BLaER1 treated with 17β-estradiol and CSF1 and Interleukin-3, amounts not matched to agents 10 nM and 100 nM (cell line): ENCODE results near the gene ECM1.

Source experiments
- H3K27ac ChIP-seq, 11 experiments: shearing (Covaris generic); formaldehyde crosslinking; 2 replicates each; pipeline ENCODE4 v1.8.1; 2022
- H3K27me3 ChIP-seq, 11 experiments: shearing (Covaris generic); formaldehyde crosslinking; 2 replicates each; pipeline ENCODE4 v1.8.1; 2022
- H3K36me3 ChIP-seq, 11 experiments: shearing (Covaris generic); formaldehyde crosslinking; 2 replicates each; pipeline ENCODE4 v1.8.1; 2022
- H3K4me1 ChIP-seq, 10 experiments: shearing (Covaris generic); formaldehyde crosslinking; 2 replicates each; pipeline ENCODE4 v1.8.1; 2022
- H3K4me2 ChIP-seq, 11 experiments: shearing (Covaris generic); formaldehyde crosslinking; 2 replicates each; pipeline ENCODE4 v1.8.1; 2022
- H3K4me3 ChIP-seq, 10 experiments: shearing (Covaris generic); formaldehyde crosslinking; 2 replicates each; pipeline ENCODE4 v1.8.1; 2022
- H3K9ac ChIP-seq, 11 experiments: shearing (Covaris generic); formaldehyde crosslinking; 2 replicates each; pipeline ENCODE4 v1.8.1; 2022
- H3K9me3 ChIP-seq, 11 experiments: shearing (Covaris generic); formaldehyde crosslinking; replicated peaks in 1 of 11; 2 replicates each; pipeline ENCODE4 v1.8.1; 2022
- H4K20me1 ChIP-seq, 11 experiments: shearing (Covaris generic); formaldehyde crosslinking; 2 replicates each; pipeline ENCODE4 v1.8.1; 2022
- Cebpa-rat ChIP-seq, 11 experiments: shearing (Covaris generic); IDR thresholded peaks; 2 replicates each; pipeline ENCODE4 v1.8.1; 2022

Gene ECM1

GRCh38 chr1:150477733-150478132 is 30.2 kb upstream of the ECM1 start:
- H3K4me2 ChIP-seq, result no peak overlapping the region
- H3K9ac ChIP-seq, result no peak overlapping the region
- no peak overlapping the region for H3K4me3 ChIP-seq
- no peak for TF ChIP-seq Cebpa-rat (IDR thresholded peaks at IDR 0.05)
- H3K36me3 ChIP-seq, result peaks cover 5 to 26% (median 15%) of the 10 kb centered on the region in 11 experiments
- H4K20me1 ChIP-seq, result peaks cover 0 to 11% (median 0%) of the 10 kb centered on the region in 11 experiments; a peak in 4 of 22 replicates
- no peaks in the 10 kb centered on the region for H3K9me3 ChIP-seq
- H3K27ac ChIP-seq, result no peak overlapping the region
- no peaks in the 10 kb centered on the region for H3K4me1 ChIP-seq
- no peaks in the 10 kb centered on the region for H3K27me3 ChIP-seq

DNA sequence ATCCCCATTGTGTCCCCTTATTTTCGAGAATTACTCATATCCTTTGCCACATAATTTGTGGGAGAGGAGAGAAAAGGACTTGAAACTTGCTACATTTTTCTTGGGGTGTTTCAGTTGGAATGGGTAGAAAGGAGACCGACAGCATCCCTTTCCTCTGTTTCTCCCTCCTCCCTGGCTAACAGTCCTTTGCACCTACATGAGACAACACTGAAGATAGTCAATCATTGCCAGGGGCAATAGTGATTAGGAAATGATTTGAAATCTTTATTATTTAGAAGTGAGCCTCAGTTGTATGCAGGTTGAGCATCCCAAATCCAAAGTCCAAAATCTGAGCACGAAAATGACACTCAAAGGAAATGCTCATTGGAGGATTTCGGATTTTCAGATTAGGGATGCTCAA is 28.5 kb upstream of the ECM1 start:
- Histone ChIP-seq H3K9me3 (no peaks in the 10 kb centered on the region), H3K4me3 (no peak overlapping the region), H3K4me1 (no peaks in the 10 kb centered on the region), H4K20me1 (peaks cover 0 to 9% (median 0%) of the 10 kb centered on the region in 11 experiments; a peak in 2 of 22 replicates), H3K27ac (no peak overlapping the region), H3K36me3 (peaks cover 0 to 11% (median under 1%) of the 10 kb centered on the region in 11 experiments; a peak in 7 of 22 replicates), H3K4me2 (no peak overlapping the region), H3K27me3 (no peaks in the 10 kb centered on the region), H3K9ac (no peak overlapping the region)
- no peak for TF ChIP-seq Cebpa-rat (IDR thresholded peaks at IDR 0.05)

DNA sequence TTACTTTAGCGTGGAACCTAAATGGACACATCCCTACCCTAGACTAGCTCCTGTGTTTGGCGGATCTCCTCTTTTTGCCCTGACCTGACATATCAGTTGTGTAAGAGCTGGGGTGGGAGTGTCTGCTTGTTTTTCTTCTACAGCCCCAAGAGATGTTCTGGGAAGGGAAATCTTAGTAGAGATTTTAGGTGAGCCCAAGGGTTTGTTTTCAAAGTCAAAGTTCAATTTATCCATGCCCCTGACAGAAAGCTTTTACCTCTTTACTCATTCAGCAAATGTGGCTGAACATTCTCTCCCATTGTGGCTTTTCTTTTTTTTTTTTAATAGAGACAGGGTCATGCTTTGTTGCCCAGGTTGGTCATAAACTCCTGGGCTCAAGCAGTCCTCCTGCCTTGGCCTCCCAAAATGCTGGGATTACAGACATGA is 28.0 kb upstream of the ECM1 start:
- peaks cover 0 to 7% (median 0%) of the 10 kb centered on the region in 11 experiments; a peak in 5 of 22 replicates for H3K36me3 ChIP-seq
- H3K4me3 ChIP-seq, result no peak overlapping the region
- H3K27me3 ChIP-seq, result no peaks in the 10 kb centered on the region
- no peaks in the 10 kb centered on the region for H3K9me3 ChIP-seq
- H3K9ac ChIP-seq, result no peak overlapping the region
- no peak for TF ChIP-seq Cebpa-rat (IDR thresholded peaks at IDR 0.05)
- H3K27ac ChIP-seq, result no peak overlapping the region
- peaks cover 0 to 9% (median 0%) of the 10 kb centered on the region in 11 experiments; a peak in 2 of 22 replicates for H4K20me1 ChIP-seq
- H3K4me1 ChIP-seq, result peaks cover 0 to 3% (median 0%) of the 10 kb centered on the region in 10 experiments; a peak in 1 of 20 replicates
- H3K4me2 ChIP-seq, result no peak overlapping the region

- Histone ChIP-seq H3K27me3 (no peaks in the 10 kb centered on the region), H3K9me3 (no peaks in the 10 kb centered on the region), H3K36me3 (peaks cover 0 to 8% (median 6%) of the 10 kb centered on the region in 11 experiments; a peak in 11 of 22 replicates), H3K4me1 (peaks cover 12 to 26% (median 16%) of the 10 kb centered on the region in 10 experiments), H3K9ac (no peak overlapping the region), H3K4me3 (no peak overlapping the region), H3K27ac (no peak overlapping the region), H4K20me1 (no peaks in the 10 kb centered on the region), H3K4me2 (no peak overlapping the region)
- TF ChIP-seq Cebpa-rat (IDR thresholded peaks at IDR 0.05), result no peak
Measured at GRCh38 chr1:150484431-150484830, 23.5 kb upstream of the ECM1 start.

DNA sequence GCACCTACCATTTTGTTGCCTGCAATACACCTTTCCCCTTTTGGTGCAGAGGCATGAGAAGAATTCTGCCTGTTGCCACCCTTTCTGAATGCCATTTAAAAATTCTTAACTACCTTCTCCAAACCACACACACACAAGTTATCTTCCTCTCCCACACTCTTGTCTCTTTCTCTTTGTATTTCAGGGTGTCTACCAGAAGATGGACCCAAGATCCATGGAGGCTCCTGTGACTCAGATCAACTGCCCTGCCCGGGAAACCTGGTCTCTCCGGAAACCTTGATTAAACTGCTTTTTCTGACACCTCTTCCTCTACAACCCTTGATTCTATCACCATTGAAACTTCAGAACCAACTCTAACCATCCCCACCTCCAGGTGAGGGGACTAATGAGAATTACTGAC is 23.0 kb upstream of the ECM1 start:
- Histone ChIP-seq H3K4me1 (peaks cover 12 to 26% (median 16%) of the 10 kb centered on the region in 10 experiments), H3K9ac (no peak overlapping the region; a peak in 1 of 22 replicates), H3K36me3 (peaks cover 3 to 13% (median 9%) of the 10 kb centered on the region in 11 experiments; a peak in 12 of 22 replicates), H3K4me3 (no peak overlapping the region), H3K27ac (no peak overlapping the region), H3K4me2 (peak overlapping the region in 1 of 11 experiments; percentile 3; a peak in 2 of 22 replicates), H4K20me1 (no peaks in the 10 kb centered on the region), H3K27me3 (no peaks in the 10 kb centered on the region), H3K9me3 (no peaks in the 10 kb centered on the region)
- no peak for TF ChIP-seq Cebpa-rat (IDR thresholded peaks at IDR 0.05)

GRCh38 chr1:150486966-150487762 is 20.7 kb upstream of the ECM1 start, which contains the start of gene TARS2:
TSS of gene TARS2 (plus strand) at chr1:150487419. CDS start at chr1:150487451, 32 bp downstream.
- peaks cover 12 to 26% (median 16%) of the 10 kb centered on the region in 10 experiments for H3K4me1 ChIP-seq
- no peak for TF ChIP-seq Cebpa-rat (IDR thresholded peaks at IDR 0.05)
- H3K27me3 ChIP-seq, result no peaks in the 10 kb centered on the region
- no peaks in the 10 kb centered on the region for H4K20me1 ChIP-seq
- peak within 1 kb of the TSS; percentile 82 to 92 (median 89) for H3K9ac ChIP-seq
- H3K27ac ChIP-seq, result peak within 1 kb of the TSS; percentile 77 to 94 (median 88)
- H3K4me2 ChIP-seq, result peak within 1 kb of the TSS; percentile 85 to 100 (median 94)
- no peaks in the 10 kb centered on the region for H3K9me3 ChIP-seq
- peak within 1 kb of the TSS; percentile 69 to 87 (median 77) for H3K4me3 ChIP-seq
- peaks cover 24 to 36% (median 31%) of the 10 kb centered on the region in 11 experiments for H3K36me3 ChIP-seq

DNA sequence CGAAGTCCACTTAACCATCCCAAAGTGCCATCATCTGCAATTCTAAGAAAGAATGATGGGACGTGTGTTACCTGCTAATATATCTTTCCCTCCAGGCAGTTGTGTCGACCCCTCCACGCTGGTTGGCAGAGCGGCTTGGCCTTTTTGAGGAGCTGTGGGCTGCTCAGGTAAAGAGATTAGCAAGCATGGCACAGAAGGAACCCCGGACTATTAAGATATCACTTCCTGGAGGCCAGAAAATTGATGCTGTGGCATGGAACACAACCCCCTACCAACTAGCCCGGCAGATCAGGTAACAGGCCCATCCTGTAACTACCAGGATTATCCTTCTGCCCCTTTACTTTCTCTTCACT is 20.2 kb upstream of the ECM1 start:
- no peaks in the 10 kb centered on the region for H3K9me3 ChIP-seq
- no peaks in the 10 kb centered on the region for H4K20me1 ChIP-seq
- peak overlapping the region; percentile 60 to 94 (median 88) for H3K27ac ChIP-seq
- H3K4me3 ChIP-seq, result peak overlapping the region; percentile 69 to 87 (median 77)
- H3K4me2 ChIP-seq, result peak overlapping the region; percentile 85 to 100 (median 94)
- no peaks in the 10 kb centered on the region for H3K27me3 ChIP-seq
- TF ChIP-seq Cebpa-rat (IDR thresholded peaks at IDR 0.05), result no peak
- H3K36me3 ChIP-seq, result peaks cover 30 to 41% (median 36%) of the 10 kb centered on the region in 11 experiments
- peaks cover 12 to 26% (median 16%) of the 10 kb centered on the region in 10 experiments for H3K4me1 ChIP-seq
- peak overlapping the region; percentile 82 to 92 (median 89) for H3K9ac ChIP-seq

DNA sequence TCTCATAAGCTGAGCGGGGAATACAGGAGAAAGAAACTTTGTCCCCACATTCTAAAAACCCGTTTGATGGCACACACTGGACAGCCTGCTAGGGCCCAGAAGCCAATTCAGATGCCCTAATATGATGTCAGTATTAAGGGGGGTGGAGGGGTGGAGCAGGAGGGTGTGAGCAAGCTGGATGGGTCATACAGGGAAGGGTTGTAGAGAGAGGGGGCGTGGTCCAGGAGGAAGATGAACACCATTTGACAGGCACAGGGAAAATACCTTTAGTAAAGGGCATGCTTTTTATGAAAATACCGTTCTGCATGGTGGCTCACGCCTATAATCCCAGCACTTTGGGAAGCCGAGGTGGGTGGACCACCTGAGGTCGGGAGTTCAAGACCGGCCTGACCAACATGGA is 14.7 kb upstream of the ECM1 start:
- Histone ChIP-seq H3K27me3 (no peaks in the 10 kb centered on the region), H4K20me1 (no peaks in the 10 kb centered on the region), H3K9ac (no peak overlapping the region), H3K36me3 (peaks cover 48 to 87% (median 73%) of the 10 kb centered on the region in 11 experiments), H3K9me3 (no peaks in the 10 kb centered on the region), H3K4me2 (no peak overlapping the region), H3K4me1 (peaks cover 7 to 21% (median 14%) of the 10 kb centered on the region in 10 experiments), H3K4me3 (no peak overlapping the region), H3K27ac (no peak overlapping the region)
- TF ChIP-seq Cebpa-rat (IDR thresholded peaks at IDR 0.05), result no peak

DNA sequence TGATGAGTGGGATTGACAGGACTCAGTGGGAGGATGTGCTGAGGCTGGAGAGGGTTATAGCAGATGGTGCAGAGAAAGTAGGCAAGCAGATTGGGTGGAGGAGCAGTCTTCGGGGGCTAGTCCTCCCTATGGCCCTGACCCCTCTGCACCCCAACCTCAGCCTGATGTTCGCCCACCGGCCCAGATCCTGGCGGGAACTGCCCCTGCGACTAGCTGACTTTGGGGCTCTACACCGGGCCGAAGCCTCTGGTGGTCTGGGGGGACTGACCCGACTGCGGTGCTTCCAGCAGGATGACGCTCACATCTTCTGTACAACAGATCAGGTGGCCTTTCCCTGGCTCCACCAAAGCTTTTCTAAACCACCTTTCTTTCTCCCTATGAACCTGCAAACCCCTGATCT is 9.6 kb upstream of the ECM1 start:
- peaks cover 0 to 23% (median 14%) of the 10 kb centered on the region in 10 experiments; a peak in 18 of 20 replicates for H3K4me1 ChIP-seq
- no peaks in the 10 kb centered on the region for H3K27me3 ChIP-seq
- no peaks in the 10 kb centered on the region for H3K9me3 ChIP-seq
- peak overlapping the region in 10 of 11 experiments; percentile 27 to 84 (median 77); a peak in 18 of 22 replicates for H3K27ac ChIP-seq
- TF ChIP-seq Cebpa-rat (IDR thresholded peaks at IDR 0.05), result no peak
- H3K4me2 ChIP-seq, result peak overlapping the region in 10 of 11 experiments; percentile 10 to 91 (median 80); a peak in 18 of 22 replicates
- peak overlapping the region in 5 of 10 experiments; percentile 11 to 29 (median 22); a peak in 4 of 20 replicates for H3K4me3 ChIP-seq
- H4K20me1 ChIP-seq, result no peaks in the 10 kb centered on the region
- H3K9ac ChIP-seq, result peak overlapping the region in 9 of 11 experiments; percentile 15 to 73 (median 60); a peak in 17 of 22 replicates
- peaks cover 39 to 91% (median 72%) of the 10 kb centered on the region in 11 experiments for H3K36me3 ChIP-seq
